Calu3 (cell line): ENCODE data around the gene KIF21A. TPM values are rescaled to one million over a fixed set of nuclear protein-coding genes. Genes with fewer than 3 reads are reported as not detected.

Experiments
- BruUV-seq: library from RNA; stranded (reverse); fragments of 400-500 nt; replicated peaks from 2 replicates; lab custom pipeline; 2021; lab: Mats Ljungman, UMichigan
- CTCF ChIA-PET: fragments of 300-600 bp; sonication (Branson Sonifier 250); formaldehyde crosslinking; loops from one replicate; lab custom pipeline; 2022; ENCODE audit warnings: antibody characterized with exemption; lab: Charles Lee
- DNase-seq: peaks from one replicate; pipeline ENCODE4 v3.0.0; 2022
- H3K27ac Mint-ChIP-seq: one replicate; pipeline ENCODE4 v1.8.0; 2022; ENCODE audit warnings: mixed read lengths; ENCODE audit not compliant: unreplicated experiment
- H3K27me3 Mint-ChIP-seq: one replicate; pipeline ENCODE4 v1.8.0; 2022; ENCODE audit warnings: mixed read lengths; ENCODE audit not compliant: unreplicated experiment
- H3K36me3 Mint-ChIP-seq: one replicate; pipeline ENCODE4 v1.8.0; 2022; ENCODE audit warnings: mild to moderate bottlenecking, moderate library complexity, mixed read lengths; ENCODE audit not compliant: insufficient read depth, unreplicated experiment
- H3K4me1 Mint-ChIP-seq: one replicate; pipeline ENCODE4 v1.8.0; 2022; ENCODE audit warnings: mild to moderate bottlenecking, low read depth, mixed read lengths; ENCODE audit not compliant: unreplicated experiment
- H3K4me3 Mint-ChIP-seq: one replicate; pipeline ENCODE4 v1.8.0; 2022; ENCODE audit warnings: mild to moderate bottlenecking, low read depth, moderate library complexity, mixed read lengths; ENCODE audit not compliant: unreplicated experiment
- H3K9me3 Mint-ChIP-seq: one replicate; pipeline ENCODE4 v1.8.0; 2022; ENCODE audit warnings: low read depth, mixed read lengths; ENCODE audit not compliant: unreplicated experiment
- intact Hi-C: fragments of 100-400 bp; cut with micrococcal nuclease; formaldehyde crosslinking; loops from one replicate; pipeline ENCODE4 v1.10.0; 2022; ENCODE audit not compliant: unreplicated experiment
- total RNA-seq: library from RNA; stranded (reverse); gene quantifications from 2 replicates; pipeline ENCODE4 v1.2.3, GENCODE V29; 2022
- TF ChIP-seq, protein P1 (sequence below): fragments of 200-600 bp; IDR thresholded peaks from one replicate; pipeline ENCODE4 v1.8.0; 2022; ENCODE audit warnings: antibody characterized with exemption; ENCODE audit not compliant: unreplicated experiment

Gene KIF21A
- total RNA-seq, 1 experiment from 2014 or later: 28.7 TPM

DNA sequence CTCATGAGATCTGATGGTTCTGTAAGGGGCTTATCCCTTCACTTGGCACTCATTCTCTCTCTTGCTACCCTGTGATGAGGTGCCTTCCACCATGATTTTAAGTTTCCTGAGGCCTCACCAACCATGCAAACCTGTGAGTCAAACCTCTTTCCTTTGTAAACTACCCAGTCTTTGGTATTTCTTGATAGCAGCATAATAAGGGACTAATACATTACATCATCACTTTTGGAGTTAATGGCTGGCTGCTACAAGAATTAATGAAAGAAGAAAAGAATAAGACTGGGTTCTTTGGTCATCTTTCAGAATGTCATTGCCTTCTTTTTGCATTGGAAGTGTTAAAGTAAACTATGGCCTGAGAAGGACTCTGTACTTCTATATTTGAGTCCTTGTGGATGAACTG, 5.1 kb upstream of the KIF21A start:
- TF ChIP-seq, protein P1, sequence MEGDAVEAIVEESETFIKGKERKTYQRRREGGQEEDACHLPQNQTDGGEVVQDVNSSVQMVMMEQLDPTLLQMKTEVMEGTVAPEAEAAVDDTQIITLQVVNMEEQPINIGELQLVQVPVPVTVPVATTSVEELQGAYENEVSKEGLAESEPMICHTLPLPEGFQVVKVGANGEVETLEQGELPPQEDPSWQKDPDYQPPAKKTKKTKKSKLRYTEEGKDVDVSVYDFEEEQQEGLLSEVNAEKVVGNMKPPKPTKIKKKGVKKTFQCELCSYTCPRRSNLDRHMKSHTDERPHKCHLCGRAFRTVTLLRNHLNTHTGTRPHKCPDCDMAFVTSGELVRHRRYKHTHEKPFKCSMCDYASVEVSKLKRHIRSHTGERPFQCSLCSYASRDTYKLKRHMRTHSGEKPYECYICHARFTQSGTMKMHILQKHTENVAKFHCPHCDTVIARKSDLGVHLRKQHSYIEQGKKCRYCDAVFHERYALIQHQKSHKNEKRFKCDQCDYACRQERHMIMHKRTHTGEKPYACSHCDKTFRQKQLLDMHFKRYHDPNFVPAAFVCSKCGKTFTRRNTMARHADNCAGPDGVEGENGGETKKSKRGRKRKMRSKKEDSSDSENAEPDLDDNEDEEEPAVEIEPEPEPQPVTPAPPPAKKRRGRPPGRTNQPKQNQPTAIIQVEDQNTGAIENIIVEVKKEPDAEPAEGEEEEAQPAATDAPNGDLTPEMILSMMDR: no peak
- BruUV-seq: no TSS peak
- no peak overlapping the region for H3K27ac Mint-ChIP-seq

DNA sequence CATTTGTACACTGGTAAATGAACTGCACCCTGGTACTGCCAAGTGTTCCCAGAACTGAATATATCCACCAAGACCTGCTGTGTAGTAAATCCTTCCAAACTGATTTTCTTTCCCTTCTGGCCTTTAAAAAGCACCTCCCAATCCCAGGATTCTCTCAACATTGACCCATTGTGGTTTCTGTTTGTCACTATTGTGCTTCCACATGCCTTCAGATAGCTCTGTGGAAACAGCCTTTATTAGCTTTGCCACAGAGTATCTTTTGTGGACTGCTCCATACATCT, 949 bp upstream of the KIF21A start:
- H3K27ac Mint-ChIP-seq: peak overlapping the region; percentile 87
- peaks cover 22% of the 10 kb centered on the region for H3K36me3 Mint-ChIP-seq
- peaks cover 16% of the 10 kb centered on the region for H3K4me1 Mint-ChIP-seq
- H3K4me3 Mint-ChIP-seq: peak overlapping the region; percentile 94
- CTCF ChIA-PET: interaction anchor here (1.3 kb wide), 1 partner anchor 12 kb away, joined by 3 read pairs; no protein-coding TSS in a partner anchor
- BruUV-seq: no TSS peak
- TF ChIP-seq, protein P1: no peak
- DNase-seq: no peak
- no peaks in the 10 kb centered on the region for H3K27me3 Mint-ChIP-seq
- intact Hi-C loops: loop anchor here (5.0 to 10.0 kb wide), 2 partner anchors 111 to 127 kb away; no protein-coding TSS in a partner anchor
- no peaks in the 10 kb centered on the region for H3K9me3 Mint-ChIP-seq

More for the DNA sequence above, 5.1 kb upstream of the KIF21A start:
- H3K4me3 Mint-ChIP-seq: no peak overlapping the region
- CTCF ChIA-PET: no interaction called here
- H3K4me1 Mint-ChIP-seq: peaks cover 7% of the 10 kb centered on the region
- H3K27me3 Mint-ChIP-seq: no peaks in the 10 kb centered on the region
- intact Hi-C loops: loop anchor here (10.0 kb wide), 1 partner anchor 107 kb away; no protein-coding TSS in a partner anchor
- no peaks in the 10 kb centered on the region for H3K9me3 Mint-ChIP-seq
- H3K36me3 Mint-ChIP-seq: peaks cover 9% of the 10 kb centered on the region
- no peak for DNase-seq

DNA sequence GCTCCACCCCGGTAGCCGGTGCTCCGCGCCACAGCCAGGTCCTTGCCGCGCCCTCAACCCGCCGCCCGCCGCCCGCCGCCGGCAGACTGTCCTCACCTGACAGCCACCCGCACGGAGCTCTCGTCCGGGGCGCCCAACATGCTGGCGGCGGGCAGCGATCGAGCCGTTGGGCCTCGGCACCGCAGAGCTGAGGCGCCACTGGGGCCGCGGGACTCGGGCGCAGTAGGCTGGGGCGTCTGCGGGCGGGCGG, 164 bp downstream of the KIF21A start:
- intact Hi-C loops: loop anchor here (5.0 to 10.0 kb wide), 2 partner anchors 112 to 125 kb away; no protein-coding TSS in a partner anchor
- Mint-ChIP-seq H3K9me3 (no peaks in the 10 kb centered on the region), H3K27ac (peak overlapping the region; percentile 82), H3K4me3 (peak overlapping the region; percentile 94), H3K36me3 (peaks cover 22% of the 10 kb centered on the region), H3K4me1 (peaks cover 16% of the 10 kb centered on the region), H3K27me3 (no peaks in the 10 kb centered on the region)
- TF ChIP-seq, protein P1: no peak
- CTCF ChIA-PET: interaction anchor here (1.3 kb wide), 1 partner anchor 13 kb away, joined by 3 read pairs; no protein-coding TSS in a partner anchor
- DNase-seq: no peak
- no TSS peak for BruUV-seq

DNA sequence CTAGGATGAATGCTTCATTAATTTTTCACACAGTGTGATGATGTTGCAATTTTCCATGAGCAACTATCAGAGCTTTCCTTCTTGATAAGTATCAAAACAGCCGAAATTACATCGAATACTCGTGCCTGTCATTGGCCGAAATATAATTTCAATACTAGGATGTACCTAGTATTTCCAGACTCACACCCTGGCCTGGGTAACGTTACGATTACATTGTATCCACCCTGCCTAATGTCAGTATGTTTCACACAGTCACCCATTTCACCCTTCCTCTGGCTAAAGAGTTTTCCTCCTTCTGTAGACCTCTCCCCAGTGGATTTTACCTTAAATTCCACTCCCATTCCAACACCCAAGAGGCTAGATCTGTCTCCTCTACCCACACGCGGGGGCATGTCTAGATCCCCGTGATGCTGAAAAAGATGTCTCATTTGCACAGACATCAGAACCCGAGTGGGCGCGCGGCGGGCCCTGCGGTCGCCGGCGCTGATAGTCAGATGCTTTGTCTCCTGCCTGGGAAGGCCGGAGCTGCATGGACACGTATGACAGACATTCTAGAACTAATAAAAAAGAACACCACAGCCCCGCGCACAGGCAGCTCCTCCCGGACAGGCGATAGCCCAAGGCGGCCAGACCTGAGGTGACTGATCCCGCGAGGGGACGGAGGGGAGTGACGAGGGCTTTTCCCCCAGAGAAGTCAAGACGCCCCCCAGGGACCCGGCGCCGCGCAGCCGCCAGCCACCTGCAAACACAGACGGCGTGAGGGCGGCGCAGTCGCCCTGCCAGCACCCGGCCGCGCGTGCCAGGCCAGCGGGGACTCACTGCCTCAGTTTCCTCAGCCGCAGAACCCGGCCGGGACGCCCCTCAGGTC, 723 bp downstream of the KIF21A start:
- peak; percentile 24 for DNase-seq
- intact Hi-C loops: loop anchor here (5.0 to 10.0 kb wide), 2 partner anchors 113 to 125 kb away; no protein-coding TSS in a partner anchor
- Mint-ChIP-seq H3K27me3 (no peaks in the 10 kb centered on the region), H3K36me3 (peaks cover 22% of the 10 kb centered on the region), H3K4me1 (peaks cover 16% of the 10 kb centered on the region), H3K9me3 (no peaks in the 10 kb centered on the region), H3K4me3 (peak overlapping the region; percentile 94), H3K27ac (peak overlapping the region; percentile 82)
- TSS peak; percentile 57 for BruUV-seq
- TF ChIP-seq, protein P1: no peak
- CTCF ChIA-PET: no interaction called here
